ENCODE measurements around the gene NDUFAF2.
"Not testable (repeated sequence)": the region's sequence is repeated elsewhere in the genome, so short reads cannot be mapped to it uniquely, and the experiment has no call there.

NDUFAF2 gene

DNA sequence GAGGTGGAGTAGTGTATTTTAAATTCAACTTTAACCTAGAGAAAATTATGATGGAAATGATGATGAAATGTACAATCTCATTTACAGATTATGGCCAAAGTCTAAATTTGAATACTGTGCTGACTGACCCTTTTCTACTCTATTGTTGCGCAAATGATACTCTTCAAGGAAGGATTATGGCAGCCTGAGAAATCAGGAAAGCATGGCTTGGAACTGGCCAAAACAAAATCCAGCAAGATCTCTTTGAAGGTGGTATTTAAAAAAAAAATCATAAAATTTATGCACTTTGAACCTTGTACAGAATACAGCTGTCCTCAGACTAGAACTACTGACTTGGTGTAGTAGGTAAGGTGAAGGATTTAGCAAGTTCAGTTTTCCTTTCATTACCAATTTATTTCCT lies 105.3 kb downstream of the NDUFAF2 start:
- no peak for DNase-seq (ENCODE audit: low read depth in 2 of 2)

GRCh38 chr5:61051267-61051666 lies 106.3 kb downstream of the NDUFAF2 start:
- peak; percentile 38 to 49 for DNase-seq (ENCODE audit: low read depth in 2 of 2)

DNA sequence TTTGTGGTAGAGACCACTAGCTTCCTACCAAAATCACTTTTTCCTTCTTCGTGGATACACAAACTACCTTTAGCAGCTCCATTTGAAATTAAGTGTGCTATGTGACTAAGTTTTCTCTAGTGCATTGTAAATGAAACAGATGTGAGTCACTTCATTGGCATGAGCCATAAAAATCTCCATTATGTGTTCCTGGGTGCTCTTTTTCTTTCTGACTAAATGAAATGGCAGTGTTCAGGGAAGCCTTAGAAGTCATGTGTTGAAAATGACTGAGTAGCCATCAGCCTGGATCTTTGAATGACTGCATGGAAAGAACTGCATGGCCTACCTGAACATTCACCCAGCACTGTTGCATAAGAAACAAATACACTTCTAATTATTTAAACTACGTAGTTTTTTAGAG lies 107.9 kb downstream of the NDUFAF2 start:
- DNase-seq (ENCODE audit: low read depth in 2 of 2), result peak; percentile 76 to 77

GRCh38 chr5:61053937-61054336 lies 108.9 kb downstream of the NDUFAF2 start:
- DNase-seq (ENCODE audit: low read depth in 2 of 2), result no peak

DNA sequence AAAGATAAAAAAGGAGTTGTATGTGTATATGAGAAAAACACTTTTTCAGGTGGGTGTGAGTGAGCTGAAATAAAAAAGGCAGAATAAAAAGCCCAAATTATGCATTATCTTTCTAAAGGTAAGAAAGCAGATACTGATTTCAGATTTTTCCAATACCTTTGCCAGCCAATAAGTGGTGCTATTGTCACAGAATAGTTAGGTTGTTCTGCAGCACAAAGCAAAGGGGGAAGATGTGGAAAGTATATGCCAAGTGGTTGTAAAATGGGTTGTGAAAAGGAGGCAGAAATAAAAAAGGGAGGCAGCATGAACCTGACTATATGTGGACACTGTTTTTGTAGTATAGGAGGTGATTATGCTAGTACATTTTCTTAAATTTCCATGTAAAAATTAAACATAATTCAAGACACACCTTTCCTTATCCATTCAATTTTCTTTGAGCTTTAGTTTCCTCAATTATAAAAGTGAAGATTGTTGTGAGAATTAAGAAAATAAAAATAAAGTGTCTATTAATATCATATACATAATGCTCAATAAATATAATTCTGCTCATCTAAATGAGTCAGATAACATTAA lies 110.5 kb downstream of the NDUFAF2 start:
- peak; percentile 25 to 37 for DNase-seq (ENCODE audit: low read depth in 2 of 2)

- no peak for DNase-seq (ENCODE audit: low read depth in 2 of 2)
Observed at GRCh38 chr5:61059499-61059898, 114.5 kb downstream of the NDUFAF2 start.

- no peak for DNase-seq (ENCODE audit: low read depth in 2 of 2)
Observed at GRCh38 chr5:61069150-61069549, 124.1 kb downstream of the NDUFAF2 start.

GRCh38 chr5:61071526-61071925 lies 126.5 kb downstream of the NDUFAF2 start:
- DNase-seq (ENCODE audit: low read depth in 2 of 2), result no peak

DNA sequence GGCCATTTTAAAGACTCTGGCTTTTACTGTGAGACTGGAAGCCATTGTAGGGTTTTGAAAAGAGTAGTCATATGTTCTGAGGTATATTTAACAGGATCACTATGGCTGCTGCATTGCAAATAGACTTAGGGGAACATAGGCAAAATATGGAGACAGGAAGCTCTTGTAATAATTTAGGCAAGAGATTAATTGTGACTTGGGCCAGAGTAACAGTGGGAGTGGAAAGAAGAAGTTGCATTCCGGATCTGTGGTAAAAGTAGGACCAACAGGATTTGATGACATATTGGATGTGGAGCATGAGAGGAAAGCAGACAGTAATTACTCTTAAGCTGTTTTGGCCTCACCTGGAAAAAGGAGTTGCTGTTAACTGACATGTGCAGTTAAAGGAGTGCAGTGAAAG lies 131.6 kb downstream of the NDUFAF2 start:
- no peak for DNase-seq (ENCODE audit: low read depth in 2 of 2)

DNA sequence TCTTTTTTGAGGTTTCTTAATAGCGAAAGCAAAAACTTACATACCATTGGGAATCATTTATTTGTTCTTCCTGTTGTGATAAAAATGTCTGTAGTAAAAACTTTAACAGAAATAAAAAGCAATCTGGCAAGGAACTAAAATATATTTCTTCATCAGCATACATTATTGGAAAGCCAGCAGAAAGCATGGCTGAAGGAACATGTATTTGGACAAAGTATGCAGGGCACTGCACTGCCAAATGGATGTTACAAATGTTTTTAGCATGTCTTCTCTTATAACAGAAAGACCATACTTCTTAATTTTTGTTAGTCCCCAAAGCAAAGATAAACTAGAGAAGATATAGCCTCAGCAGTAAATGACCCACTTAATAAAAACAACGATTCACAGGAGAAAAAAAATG lies 136.7 kb downstream of the NDUFAF2 start:
- no peak for DNase-seq (ENCODE audit: low read depth in 2 of 2)

DNA sequence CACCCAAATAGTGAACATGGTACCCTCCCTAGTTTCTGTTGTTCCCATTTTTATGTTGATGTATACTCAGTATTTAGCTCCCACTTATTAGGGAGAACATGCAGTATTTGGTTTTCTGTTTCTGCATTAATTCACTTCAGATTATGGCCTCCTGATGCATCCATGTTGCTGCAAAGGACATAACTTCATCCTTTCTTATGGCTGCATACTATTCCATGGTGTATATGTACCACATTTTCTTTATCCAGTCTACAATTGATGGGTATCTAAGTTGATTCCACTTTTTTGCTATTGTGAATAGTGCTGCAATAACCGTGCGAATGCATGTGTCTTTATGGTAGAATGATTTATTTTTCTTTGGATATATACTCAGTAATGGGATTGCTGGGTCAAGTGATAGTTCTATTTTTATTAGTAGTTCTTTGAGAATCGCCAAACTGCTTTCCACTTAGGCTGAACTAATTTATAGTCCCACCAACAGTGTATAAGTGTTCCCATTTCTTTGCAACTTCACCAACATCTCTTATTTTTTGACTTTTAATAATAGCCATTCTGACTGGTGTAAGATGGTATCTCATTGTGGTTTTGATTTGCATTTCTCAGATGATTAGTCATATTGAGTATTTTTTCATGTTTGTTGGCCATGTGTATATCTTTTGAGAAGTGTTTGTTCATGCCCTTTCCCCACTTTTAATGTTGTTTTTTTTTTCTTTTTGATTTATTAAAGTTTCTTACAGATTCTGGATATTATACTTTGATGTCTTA lies 137.7 kb downstream of the NDUFAF2 start:
- no peak for DNase-seq (ENCODE audit: low read depth in 2 of 2)

- DNase-seq (ENCODE audit: low read depth in 2 of 2), result no peak
Observed at GRCh38 chr5:61084658-61085057, 139.7 kb downstream of the NDUFAF2 start.

DNA sequence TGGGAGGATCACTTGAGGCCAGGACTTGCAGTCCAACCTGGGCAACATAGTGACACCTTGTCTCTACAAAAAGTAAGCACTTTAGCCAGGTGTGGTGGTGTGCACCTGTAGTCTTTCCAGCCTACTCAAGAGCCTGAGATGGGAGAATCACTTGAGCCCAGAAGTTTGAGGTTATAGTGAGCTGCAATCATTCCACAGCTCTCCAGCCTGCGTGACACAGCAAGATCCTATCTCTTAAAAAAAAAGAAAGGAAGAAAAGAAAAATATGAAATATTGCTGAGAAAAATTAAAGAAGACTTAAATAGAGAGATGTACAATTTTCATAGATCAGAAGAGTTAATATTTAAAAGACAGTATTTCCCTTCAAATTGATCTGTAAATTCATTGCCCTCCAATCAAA lies 140.9 kb downstream of the NDUFAF2 start:
- DNase-seq (ENCODE audit: low read depth in 2 of 2), result no peak

- DNase-seq (ENCODE audit: low read depth in 2 of 2), result no peak
Observed at GRCh38 chr5:61087921-61088320, 142.9 kb downstream of the NDUFAF2 start.

DNA sequence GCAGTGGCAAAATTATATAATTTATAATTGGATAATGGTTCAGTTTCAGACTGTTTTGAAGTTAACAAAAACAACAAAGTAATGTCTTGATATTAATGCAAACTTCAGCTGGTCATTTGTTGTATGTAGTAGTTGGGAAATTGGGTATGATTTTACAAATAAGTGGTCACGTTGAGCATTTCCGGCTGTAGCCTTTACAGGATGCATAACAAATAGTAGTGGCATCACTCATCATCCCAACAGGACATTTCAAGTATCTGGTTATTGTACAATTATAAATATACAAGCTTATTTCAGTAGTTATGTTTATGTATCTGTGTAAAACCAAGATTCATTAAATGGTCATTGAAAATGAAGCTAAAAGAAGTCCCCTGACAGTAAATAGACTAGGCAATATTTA lies 144.3 kb downstream of the NDUFAF2 start:
- DNase-seq (ENCODE audit: low read depth in 2 of 2), result no peak

- DNase-seq (ENCODE audit: low read depth in 2 of 2), result not testable (repeated sequence)
Observed at GRCh38 chr5:61093046-61093771, 148.2 kb downstream of the NDUFAF2 start.

GRCh38 chr5:61097465-61097864 lies 152.5 kb downstream of the NDUFAF2 start:
- no peak for DNase-seq (ENCODE audit: low read depth in 2 of 2)

GRCh38 chr5:61098251-61098995 lies 153.4 kb downstream of the NDUFAF2 start:
- DNase-seq (ENCODE audit: low read depth in 2 of 2), result no peak

DNA sequence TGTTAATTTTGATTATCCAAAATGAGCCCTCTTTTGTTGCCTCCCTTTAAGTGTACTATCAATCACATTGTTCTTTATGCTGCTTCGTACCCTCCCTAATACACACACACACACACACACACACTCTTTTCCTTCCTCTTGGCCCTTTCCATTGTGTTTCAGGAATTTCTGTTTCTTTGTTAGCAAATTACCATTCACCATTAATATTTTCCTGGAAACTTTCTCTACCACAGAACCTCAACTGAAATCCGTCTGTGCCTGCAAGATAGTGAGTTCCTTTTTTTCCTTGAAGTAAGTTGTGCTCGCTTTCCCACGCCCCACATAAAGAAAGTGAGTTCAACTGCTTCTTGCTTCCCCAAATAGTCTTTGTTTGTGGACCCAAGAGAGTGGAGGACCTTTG lies 155.4 kb downstream of the NDUFAF2 start:
- no peak for DNase-seq (ENCODE audit: low read depth in 2 of 2)

DNA sequence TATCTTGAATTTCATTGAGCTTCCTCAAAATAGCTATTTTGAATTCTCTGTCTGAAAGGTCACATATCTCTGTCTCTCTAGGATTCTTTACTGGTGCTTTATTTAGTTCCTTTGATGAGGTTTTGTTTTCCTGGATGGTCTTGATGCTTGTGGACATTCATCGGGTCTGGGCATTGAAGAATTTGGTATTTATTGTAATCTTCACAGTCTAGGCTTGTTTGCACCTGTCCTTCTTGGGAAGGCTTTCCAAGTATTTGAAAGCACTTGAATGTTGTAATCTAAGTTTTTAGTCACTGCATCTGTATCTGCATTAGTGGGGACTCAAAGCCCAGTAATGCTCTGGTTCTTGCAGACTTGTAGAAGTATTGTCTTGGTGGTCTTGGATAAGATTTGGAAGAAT lies 169.4 kb downstream of the NDUFAF2 start:
- no peak for DNase-seq (ENCODE audit: low read depth in 2 of 2)

- DNase-seq (ENCODE audit: low read depth in 2 of 2), result no peak
Observed at GRCh38 chr5:61115968-61116367, 171.0 kb downstream of the NDUFAF2 start.

GRCh38 chr5:61119066-61119465 lies 174.1 kb downstream of the NDUFAF2 start:
- no peak for DNase-seq (ENCODE audit: low read depth in 2 of 2)

All from fibroblast of skin of left quadriceps (primary cell).